GM12878 (cell line): ENCODE results near the gene CDH4. TPM values are rescaled to one million over a fixed set of nuclear protein-coding genes. Genes with fewer than 3 reads are reported as not detected.

Experiments
- ATAC-seq: fragments of 200-7000 bp; cut with Tn5 transposase; 3 replicates; pipeline ENCODE4 v1.9.1; 2020; ENCODE audit warnings: mild to moderate bottlenecking, moderate library complexity
- BruUV-seq: library from RNA; stranded (reverse); fragments of 400-500 nt; replicated peaks from 2 replicates; lab custom pipeline; 2021; lab: Mats Ljungman, UMichigan
- CTCF ChIA-PET: fragments of 300-600 bp; sonication (Branson Sonifier 250); formaldehyde crosslinking; extraction: SDS; loops from one replicate; lab custom pipeline; 2021; ENCODE audit warnings: inconsistent platforms; lab: Yijun Ruan, JAX
- POLR2A ChIA-PET: fragments of 350-600 bp; formaldehyde crosslinking; extraction: SDS; loops from one replicate; lab custom pipeline; 2021; ENCODE audit warnings: inconsistent platforms; lab: Charles Lee
- RAD21 ChIA-PET: fragments of 300-600 bp; sonication (Branson Sonifier 250); formaldehyde crosslinking; loops from one replicate; lab custom pipeline; 2023; ENCODE audit warnings: antibody characterized with exemption; ENCODE audit not compliant: unreplicated experiment; lab: Charles Lee
- SMC1A ChIA-PET: fragments of 300-600 bp; sonication (Branson Sonifier 250); formaldehyde crosslinking; loops from one replicate; lab custom pipeline; 2023; ENCODE audit not compliant: unreplicated experiment, uncharacterized antibody; lab: Charles Lee
- DNase-seq: peaks from one replicate; pipeline ENCODE4 v3.0.0-alpha.2; 2011; ENCODE audit warnings: low read depth, low spot score
- FAIRE-seq: peaks from 3 replicates; lab custom pipeline; 2011; peaks lifted over from hg19 to GRCh38; lab: Jason Lieb, UNC
- H2AFZ ChIP-seq: 2 replicates; pipeline ENCODE4 v1.6.0; 2011; ENCODE audit warnings: low read depth, low read length, control low read depth; ENCODE audit not compliant: control insufficient read depth
- H3K27ac ChIP-seq: 2 replicates; pipeline ENCODE4 v1.5.1; 2011; ENCODE audit warnings: control low read depth; ENCODE audit not compliant: control insufficient read depth, insufficient read depth
- H3K27me3 ChIP-seq, 2 experiments: replicated peaks in 1 of 2; 2 replicates each; pipeline versions ENCODE4 v1.6.0 to v1.6.1; 2011; ENCODE audit warnings: low read length in 1 of 2; ENCODE audit not compliant: control insufficient read depth in 2 of 2, insufficient read depth in 2 of 2
- H3K36me3 ChIP-seq, 2 experiments: 2 replicates each; pipeline ENCODE4 v1.5.1; 2011; ENCODE audit warnings: low read length in 1 of 2; ENCODE audit not compliant: control insufficient read depth in 2 of 2, insufficient read depth in 2 of 2
- H3K4me1 ChIP-seq: 2 replicates; pipeline ENCODE4 v1.6.1; 2011; ENCODE audit warnings: mild to moderate bottlenecking, low read length, moderate library complexity, mixed read lengths; ENCODE audit not compliant: control insufficient read depth, insufficient read depth
- H3K4me2 ChIP-seq: 2 replicates; pipeline ENCODE4 v1.6.0; 2011; ENCODE audit warnings: control low read depth; ENCODE audit not compliant: control insufficient read depth, insufficient read depth
- H3K4me3 ChIP-seq: fragments of 200-600 bp; sonication (generic); 2 replicates; pipeline ENCODE4 v1.5.1; 2016
- H3K79me2 ChIP-seq: 2 replicates; pipeline ENCODE4 v1.6.0; 2011; ENCODE audit warnings: low read length; ENCODE audit not compliant: control insufficient read depth, insufficient read depth
- H3K9ac ChIP-seq: 2 replicates; pipeline ENCODE4 v1.8.0; 2011; ENCODE audit warnings: low read length, control low read depth, mixed read lengths; ENCODE audit not compliant: control insufficient read depth, insufficient read depth
- H3K9me3 ChIP-seq: replicated peaks from 3 replicates; pipeline ENCODE4 v1.5.1; 2011; ENCODE audit warnings: mild to moderate bottlenecking, low read length; ENCODE audit not compliant: control insufficient read depth, insufficient read depth
- H4K20me1 ChIP-seq: 2 replicates; pipeline ENCODE4 v1.6.0; 2011; ENCODE audit not compliant: control insufficient read depth, insufficient read depth
- BCL3 ChIP-seq: IDR thresholded peaks from 2 replicates; pipeline ENCODE4 v1.6.1; 2011; ENCODE audit warnings: borderline replicate concordance, low read depth, mild to moderate bottlenecking, moderate library complexity, low read length; ENCODE audit not compliant: insufficient read depth, poor library complexity, severe bottlenecking
- BRCA1 ChIP-seq: IDR thresholded peaks from 2 replicates; pipeline ENCODE4 v1.6.1; 2011; ENCODE audit warnings: low read depth, low read length, improper control_type of control experiment
- E4F1 ChIP-seq: fragments of 450-650 bp; IDR thresholded peaks from 2 replicates; pipeline ENCODE4 v1.6.1; 2018; ENCODE audit warnings: borderline replicate concordance, mild to moderate bottlenecking; ENCODE audit not compliant: partially characterized antibody
- KLF5 ChIP-seq: fragments of 450-650 bp; IDR thresholded peaks from 2 replicates; pipeline ENCODE4 v1.6.1; 2014; ENCODE audit warnings: mild to moderate bottlenecking; ENCODE audit not compliant: partially characterized antibody
- MTA2 ChIP-seq: fragments of 450-650 bp; IDR thresholded peaks from 2 replicates; pipeline ENCODE4 v1.6.1; 2016; ENCODE audit warnings: low read depth, mild to moderate bottlenecking, moderate library complexity
- MTA3 ChIP-seq: IDR thresholded peaks from 2 replicates; pipeline ENCODE4 v1.6.1; 2012; ENCODE audit warnings: low read length, inconsistent platforms, borderline replicate concordance
- PRDM15 ChIP-seq: fragments of 450-650 bp; formaldehyde crosslinking; IDR thresholded peaks from 2 replicates; pipeline ENCODE4 v1.4.0; 2020; ENCODE audit warnings: mild to moderate bottlenecking, moderate library complexity
- STAT3 ChIP-seq: IDR thresholded peaks from 2 replicates; pipeline ENCODE4 v1.6.1; 2011; ENCODE audit warnings: low read depth, low read length, improper control_type of control experiment
- USF2 ChIP-seq: IDR thresholded peaks from 2 replicates; pipeline ENCODE4 v1.6.1; 2011; ENCODE audit warnings: low read depth, low read length, improper control_type of control experiment, borderline replicate concordance
- ZBTB33 ChIP-seq: fragments of 450-650 bp; IDR thresholded peaks from 2 replicates; pipeline ENCODE4 v1.6.1; 2017; ENCODE audit warnings: mild to moderate bottlenecking
- WGBS: methylation state at CpG from one replicate; pipeline ENCODE4 v1.1.6; 2016; ENCODE audit warnings: low lambda C conversion rate; ENCODE audit not compliant: insufficient replicate concordance, insufficient coverage; ENCODE audit errors: missing lambda C conversion rate; 5-methylcytosine and 5-hydroxymethylcytosine counted together
- in situ Hi-C: fragments of 300-500 bp; cut with MboI; formaldehyde crosslinking; loops from 9 replicates; pipeline ENCODE4 v1.14.3; 2018; ENCODE audit warnings: mixed read lengths
- intact Hi-C: fragments of 100-400 bp; cut with micrococcal nuclease; formaldehyde crosslinking; loops from one replicate; pipeline ENCODE4 v1.14.2; 2022; ENCODE audit not compliant: unreplicated experiment
- polyA plus RNA-seq, 11 experiments: library from polyadenylated mRNA; depleted of rRNA in 4 of 11; unstranded in 6 of 11; stranded (reverse) in 5 of 11; fragments of >200 nt; fragmentation: Nextera tagmentation in 4 of 11; fragmentation: Illumina TruSeq in 1 of 11; extraction: Ambion mirVana in 4 of 11; extraction: Trizol in 1 of 11; gene quantifications; 1 replicate in 1 of 11; 2 replicates in 10 of 11; pipeline versions ENCODE4 v1.2.1 to v1.2.3, GENCODE V29; 2011 to 2016; ENCODE audit warnings: inconsistent platforms in 2 of 11, missing spikeins in 2 of 11, low read depth in 1 of 11
- total RNA-seq, 4 experiments: library from RNA; depleted of rRNA in 3 of 4; stranded (reverse); fragments of >200 nt in 3 of 4; fragmentation: Illumina TruSeq in 1 of 4; extraction: Trizol in 1 of 4; gene quantifications; 2 replicates each; pipeline versions ENCODE4 v1.2.1 to v1.2.3, GENCODE V29; 2013 to 2021

CDH4 gene
- total and polyA plus RNA-seq, 10 of the 15 experiments (the other 5 are each of a cell fraction or from before 2014, with no cell fraction given), result not detected

- TF ChIP-seq E4F1 (no peak), MTA2 (no peak), BRCA1 (no peak)
Measured at GRCh38 chr20:61254881-61255626, 3.0 kb downstream of the CDH4 start (continued).

GRCh38 chr20:61256365-61256764 is 4.3 kb downstream of the CDH4 start:
- BruUV-seq, result no TSS peak
- ChIA-PET POLR2A (no interaction called here), SMC1A (no interaction called here), CTCF (no interaction called here), RAD21 (no interaction called here)
- no peak overlapping the region for H3K9ac ChIP-seq
- intact Hi-C loops, result no loop called here
- in situ Hi-C loops, result no loop called here
- no peak for ATAC-seq
- H3K9me3 ChIP-seq, result no peaks in the 10 kb centered on the region; the same call in 2 of the 3 replicates
- no peak overlapping the region for H3K4me3 ChIP-seq
- H4K20me1 ChIP-seq, result no peaks in the 10 kb centered on the region
- H3K4me1 ChIP-seq, result no peaks in the 10 kb centered on the region
- no peaks in the 10 kb centered on the region for H3K79me2 ChIP-seq
- no peak for DNase-seq
- H3K27me3 ChIP-seq, result no peaks in the 10 kb centered on the region
- H3K4me2 ChIP-seq, result no peak overlapping the region
- no peak overlapping the region for H3K27ac ChIP-seq
- WGBS, result 33% methylated on average over 9 of the region's 9 CpGs
- H3K36me3 ChIP-seq, result no peaks in the 10 kb centered on the region
- H2AFZ ChIP-seq, result no peak overlapping the region
- FAIRE-seq, result no peak
- no peak for TF ChIP-seq STAT3
- TF ChIP-seq USF2, result no peak
- no peak for TF ChIP-seq PRDM15 (CRISPR knock-in tag)
- TF ChIP-seq MTA3, result no peak
- no peak for TF ChIP-seq ZBTB33
- no peak for TF ChIP-seq BCL3
- TF ChIP-seq KLF5, result no peak
